GM18861 (cell line): ENCODE results near the gene KLHL21.
"Not testable (repeated sequence)": the region's sequence is repeated elsewhere in the genome, so short reads cannot be mapped to it uniquely, and the experiment has no call there.

Experiments used
- ATAC-seq: cut with Tn5 transposase; IDR thresholded peaks from one replicate; pipeline ENCODE4 v1.9.1; 2021; ENCODE audit not compliant: unreplicated experiment

KLHL21 gene, protein sequence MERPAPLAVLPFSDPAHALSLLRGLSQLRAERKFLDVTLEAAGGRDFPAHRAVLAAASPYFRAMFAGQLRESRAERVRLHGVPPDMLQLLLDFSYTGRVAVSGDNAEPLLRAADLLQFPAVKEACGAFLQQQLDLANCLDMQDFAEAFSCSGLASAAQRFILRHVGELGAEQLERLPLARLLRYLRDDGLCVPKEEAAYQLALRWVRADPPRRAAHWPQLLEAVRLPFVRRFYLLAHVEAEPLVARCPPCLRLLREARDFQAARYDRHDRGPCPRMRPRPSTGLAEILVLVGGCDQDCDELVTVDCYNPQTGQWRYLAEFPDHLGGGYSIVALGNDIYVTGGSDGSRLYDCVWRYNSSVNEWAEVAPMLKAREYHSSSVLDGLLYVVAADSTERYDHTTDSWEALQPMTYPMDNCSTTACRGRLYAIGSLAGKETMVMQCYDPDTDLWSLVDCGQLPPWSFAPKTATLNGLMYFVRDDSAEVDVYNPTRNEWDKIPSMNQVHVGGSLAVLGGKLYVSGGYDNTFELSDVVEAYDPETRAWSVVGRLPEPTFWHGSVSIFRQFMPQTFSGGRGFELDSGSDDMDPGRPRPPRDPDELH

DNA sequence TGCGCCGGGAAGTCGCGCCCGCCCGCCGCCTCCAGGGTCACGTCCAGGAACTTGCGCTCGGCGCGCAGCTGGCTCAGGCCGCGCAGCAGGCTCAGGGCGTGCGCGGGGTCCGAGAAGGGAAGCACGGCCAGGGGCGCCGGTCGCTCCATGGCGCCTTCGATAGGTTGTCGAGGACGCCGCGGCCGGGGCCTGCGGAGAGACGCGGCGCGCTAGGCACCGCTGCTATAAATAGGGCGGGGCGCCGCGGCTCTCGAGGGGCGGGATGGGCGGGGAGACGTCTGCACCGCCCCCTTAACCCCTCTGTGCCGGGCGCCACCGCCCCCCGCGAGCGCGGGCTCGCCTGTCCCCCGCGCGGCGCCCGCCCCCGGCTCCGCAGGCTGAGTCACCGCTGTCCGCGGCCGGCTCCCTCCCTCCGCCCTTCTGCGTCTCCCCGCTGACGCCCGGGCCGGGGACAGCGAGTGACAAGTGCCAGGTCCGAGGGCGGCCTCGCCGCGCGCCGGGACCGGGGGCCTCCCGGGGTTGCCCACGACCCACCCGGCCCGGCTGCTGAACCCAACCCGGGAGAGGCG, at the start of gene KLHL21:
KLHL21 (minus strand) TSS at position 201 of the 569 bp plus-strand sequence; CDS start at position 149, 52 bp downstream.
- ATAC-seq = peak; percentile 39

DNA sequence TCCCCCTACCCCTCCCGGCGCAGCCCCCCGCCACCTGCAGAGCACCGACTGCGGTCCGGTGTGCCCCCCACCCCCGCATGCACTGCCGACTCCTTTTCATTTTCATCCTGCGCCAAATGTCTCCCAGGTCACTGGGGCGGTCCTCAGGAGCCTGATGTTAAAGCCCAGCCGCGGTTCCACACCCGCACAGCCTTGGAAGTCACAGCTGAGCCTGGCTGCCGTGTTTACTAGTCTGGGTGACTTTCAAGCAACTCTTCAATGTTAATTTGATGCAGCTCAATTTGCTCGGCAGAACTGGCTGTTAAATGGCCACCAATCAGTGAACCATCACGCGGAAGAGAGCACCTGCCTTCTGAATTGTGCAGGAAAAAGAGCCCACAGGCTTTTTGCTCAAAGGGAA, 49.2 kb upstream of the KLHL21 start:
- ATAC-seq = no peak

DNA sequence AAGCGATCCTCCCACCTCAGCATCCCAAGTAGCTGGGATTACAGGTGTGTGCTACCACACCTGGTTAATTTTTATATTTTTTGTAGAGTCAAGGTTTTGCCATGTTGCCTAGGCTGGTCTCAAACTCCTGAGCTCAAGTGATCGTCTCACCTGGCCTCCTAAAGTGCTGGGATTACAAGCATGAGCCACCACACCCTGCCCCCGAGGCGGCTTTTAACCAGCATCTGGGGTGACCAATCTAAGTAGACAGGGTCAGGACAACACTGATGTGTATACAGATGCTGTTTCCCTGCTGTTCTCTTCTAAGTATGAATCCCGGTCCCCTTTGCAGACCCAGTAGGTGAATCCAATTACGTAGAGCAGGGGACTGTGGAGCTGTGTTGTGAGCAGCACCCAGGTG, 45.9 kb upstream of the KLHL21 start:
- ATAC-seq = no peak

DNA sequence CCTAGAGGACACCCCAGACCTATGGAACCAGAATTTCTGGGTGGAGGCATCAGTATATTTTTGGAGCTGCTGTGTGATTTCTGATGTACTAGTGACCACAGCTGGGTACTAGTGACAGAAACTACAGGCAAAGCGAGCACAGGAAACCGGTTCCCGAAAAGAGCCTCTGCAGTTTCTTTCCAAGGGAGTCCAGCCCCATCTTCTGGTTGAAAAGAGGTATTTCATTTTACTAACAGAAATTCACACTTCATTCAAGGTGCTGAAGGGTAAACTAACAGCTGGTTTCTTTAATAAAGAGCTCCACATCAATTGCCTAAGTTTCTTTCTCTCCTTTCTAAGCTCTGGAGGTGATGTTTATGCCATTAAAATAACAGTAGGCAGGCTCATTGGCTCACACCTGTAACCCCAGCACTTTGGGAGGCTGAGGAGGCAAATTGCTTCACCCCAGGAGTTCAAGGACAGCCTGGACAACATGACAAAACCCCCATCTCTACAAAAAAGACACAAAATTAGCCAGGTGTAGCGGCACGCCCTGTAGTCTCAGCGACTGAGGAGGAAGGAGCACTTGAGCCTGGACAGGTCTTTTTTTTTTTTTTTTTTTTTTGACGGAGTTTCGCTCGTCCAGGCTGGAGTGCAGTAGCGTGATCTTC, 44.0 kb upstream of the KLHL21 start:
- ATAC-seq = no peak

DNA sequence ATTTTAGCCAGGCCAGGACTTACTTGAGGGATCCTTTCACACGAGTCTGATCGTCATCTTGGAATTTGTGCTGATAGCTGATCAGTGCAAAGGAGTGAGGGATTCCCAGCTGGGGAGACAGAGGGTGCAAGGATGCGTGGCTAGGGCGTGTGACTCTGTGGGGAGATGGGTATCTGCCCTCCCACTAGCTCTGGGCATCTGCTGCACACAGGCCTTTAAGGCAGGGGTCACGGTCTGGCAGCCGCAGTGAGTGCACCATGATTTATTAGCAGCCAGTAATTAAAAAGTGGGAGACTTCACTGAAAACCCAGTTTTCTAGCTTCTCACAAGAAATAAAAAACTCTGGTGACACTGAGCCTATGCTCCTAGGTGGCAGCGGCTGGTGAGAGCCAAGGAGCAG, 42.3 kb upstream of the KLHL21 start:
- ATAC-seq = no peak

DNA sequence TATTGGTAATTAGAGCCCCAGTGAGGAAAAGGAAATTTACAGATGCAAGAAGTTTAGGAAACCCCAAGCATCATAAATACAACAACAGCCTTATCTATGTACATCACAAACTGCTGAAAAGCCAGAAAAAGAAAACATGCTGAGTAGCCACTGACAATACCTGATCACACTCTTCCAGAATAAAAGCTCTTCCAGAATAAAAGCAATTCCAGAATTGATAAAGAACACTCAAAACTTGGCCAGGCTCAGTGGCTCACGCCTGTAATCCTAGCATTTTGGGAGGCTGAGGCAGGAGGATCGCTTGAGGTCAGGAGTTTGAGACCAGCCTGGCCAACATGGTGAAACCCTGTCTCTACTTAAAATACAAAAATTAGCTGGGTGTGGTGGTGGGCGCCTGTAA, 38.2 kb upstream of the KLHL21 start:
- ATAC-seq = not testable (repeated sequence)

DNA sequence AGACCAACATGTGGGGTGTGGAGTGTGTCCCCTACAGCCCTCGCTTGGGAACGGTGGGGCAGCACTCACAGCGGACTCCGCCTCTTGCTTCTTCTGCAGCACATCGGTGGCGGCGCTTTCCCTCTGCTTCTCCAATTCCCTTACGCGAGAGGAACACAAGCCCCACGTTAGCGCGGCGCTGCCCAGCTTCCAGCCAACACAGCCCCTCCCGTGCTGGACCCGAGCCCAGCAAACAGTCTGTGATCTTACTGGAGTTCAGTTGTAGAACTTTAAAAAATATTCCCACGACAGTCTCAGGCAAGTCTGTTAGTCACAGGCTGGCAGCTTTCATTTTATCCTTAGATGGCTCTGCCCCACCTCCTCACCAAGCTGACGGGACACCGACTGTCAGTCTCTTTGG, 35.6 kb upstream of the KLHL21 start:
- no peak for ATAC-seq

DNA sequence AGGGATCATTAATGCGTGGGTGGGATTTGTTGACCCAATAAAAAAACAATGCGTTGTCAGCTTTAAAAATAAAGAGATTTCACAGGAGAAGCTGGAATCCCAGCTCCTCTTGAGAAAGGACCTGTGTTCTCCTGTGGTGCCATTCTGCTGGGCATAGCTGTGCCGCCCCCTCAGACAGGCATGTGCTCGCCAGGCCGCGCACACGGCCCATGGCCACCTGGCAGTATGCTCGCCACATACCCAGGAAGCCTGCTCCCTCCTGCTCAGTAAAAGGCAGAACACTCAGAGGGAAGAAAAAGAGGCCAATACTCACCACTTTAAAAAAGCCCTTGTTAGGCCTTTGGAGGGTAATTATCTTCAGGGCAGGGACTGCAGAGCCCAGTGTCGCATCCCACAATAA, 35.1 kb upstream of the KLHL21 start:
- no peak for ATAC-seq

DNA sequence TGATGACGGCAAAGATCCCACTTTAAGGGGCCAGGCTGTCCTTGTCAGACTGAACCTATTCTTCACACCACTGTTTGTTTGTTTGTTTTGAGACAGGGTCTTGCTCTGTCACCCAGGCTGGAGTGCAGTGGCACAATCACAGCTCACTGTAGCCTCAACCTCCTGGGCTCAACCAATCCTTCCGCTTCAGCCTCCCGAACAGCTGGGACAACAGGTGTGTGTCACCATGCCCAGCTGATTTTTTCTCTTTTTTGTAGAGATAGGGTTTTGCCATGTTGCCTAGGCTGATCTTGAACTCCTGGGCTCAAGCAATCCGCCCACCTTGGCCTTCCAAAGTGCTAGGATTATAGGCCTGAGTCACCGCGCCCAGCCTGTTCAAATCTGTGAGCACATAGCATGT, 34.1 kb upstream of the KLHL21 start:
- ATAC-seq = not testable (repeated sequence)

DNA sequence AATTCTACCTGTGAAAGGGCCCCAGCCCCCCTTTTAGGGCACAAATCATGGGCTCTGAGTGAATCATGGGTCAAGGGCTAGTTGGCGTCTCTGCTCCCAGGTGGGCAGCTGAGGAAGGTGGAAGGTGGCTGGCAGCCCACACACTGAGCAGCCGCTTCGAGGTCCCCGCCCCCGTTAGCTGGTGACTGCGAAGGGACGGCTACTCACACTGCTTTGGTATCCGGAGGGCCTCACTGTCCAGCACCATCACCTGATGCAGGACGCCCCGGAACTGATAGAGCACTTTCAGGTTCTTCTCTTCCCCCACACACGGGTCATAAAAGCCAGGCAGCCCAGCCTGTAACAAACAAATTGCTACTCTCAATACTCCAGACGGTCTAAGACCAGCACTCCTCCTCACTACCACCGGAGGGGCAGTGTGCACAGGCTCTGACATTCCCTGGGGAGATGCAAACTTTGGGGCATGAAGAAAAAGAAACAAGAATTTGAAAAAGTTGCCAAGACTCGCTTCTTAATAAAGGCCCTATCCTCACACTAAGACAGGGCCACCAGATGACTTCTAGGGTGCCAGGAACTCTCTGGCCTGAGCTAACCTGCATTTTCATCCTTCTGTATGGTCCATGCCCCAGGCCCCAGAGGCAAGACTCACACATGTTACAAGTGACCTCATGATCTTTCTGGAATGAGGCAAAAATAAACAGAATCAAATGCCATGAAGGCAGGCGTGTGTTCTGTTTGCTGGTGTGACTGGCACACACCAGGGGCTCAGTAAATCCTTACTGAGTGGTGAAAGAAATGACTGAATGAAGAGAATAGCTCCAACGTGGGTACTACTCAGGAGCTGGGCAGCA, 33.5 kb upstream of the KLHL21 start:
- ATAC-seq = no peak

DNA sequence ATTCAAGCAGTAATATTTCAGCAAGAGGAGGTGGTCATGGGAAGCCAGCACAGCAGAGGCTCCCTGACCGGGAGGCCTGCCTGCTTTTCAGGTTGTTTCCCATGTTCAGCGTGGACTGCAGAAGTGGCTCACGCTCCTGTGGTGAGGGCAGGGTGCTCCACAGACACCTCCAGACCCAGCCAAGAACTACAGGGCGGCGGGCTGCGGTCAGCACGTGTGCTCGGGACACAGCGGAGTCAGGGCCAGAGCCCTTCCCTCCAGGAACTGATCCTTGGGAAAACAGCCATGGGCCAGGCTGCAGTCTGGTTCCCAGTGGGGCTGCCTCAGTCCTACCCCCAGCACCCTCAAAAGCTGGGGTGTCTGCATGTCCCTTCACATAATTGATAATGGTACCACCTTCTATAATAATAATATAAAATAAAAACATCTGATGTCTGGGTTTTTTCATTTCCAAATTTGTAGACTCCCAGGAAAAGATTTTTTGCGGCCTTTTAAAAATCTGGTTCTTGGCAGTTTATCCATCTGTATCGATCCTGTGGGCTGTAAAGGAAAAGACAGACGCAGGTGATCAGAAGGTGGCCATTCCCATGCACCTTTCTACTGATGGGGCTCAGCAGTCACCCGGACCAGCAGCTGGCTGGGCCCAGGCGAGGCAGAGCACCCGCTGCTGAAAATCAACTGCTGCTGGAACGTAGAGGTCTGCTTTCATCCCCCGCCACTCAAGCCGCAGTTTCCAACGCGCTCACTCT, 32.7 kb upstream of the KLHL21 start:
- no peak for ATAC-seq

DNA sequence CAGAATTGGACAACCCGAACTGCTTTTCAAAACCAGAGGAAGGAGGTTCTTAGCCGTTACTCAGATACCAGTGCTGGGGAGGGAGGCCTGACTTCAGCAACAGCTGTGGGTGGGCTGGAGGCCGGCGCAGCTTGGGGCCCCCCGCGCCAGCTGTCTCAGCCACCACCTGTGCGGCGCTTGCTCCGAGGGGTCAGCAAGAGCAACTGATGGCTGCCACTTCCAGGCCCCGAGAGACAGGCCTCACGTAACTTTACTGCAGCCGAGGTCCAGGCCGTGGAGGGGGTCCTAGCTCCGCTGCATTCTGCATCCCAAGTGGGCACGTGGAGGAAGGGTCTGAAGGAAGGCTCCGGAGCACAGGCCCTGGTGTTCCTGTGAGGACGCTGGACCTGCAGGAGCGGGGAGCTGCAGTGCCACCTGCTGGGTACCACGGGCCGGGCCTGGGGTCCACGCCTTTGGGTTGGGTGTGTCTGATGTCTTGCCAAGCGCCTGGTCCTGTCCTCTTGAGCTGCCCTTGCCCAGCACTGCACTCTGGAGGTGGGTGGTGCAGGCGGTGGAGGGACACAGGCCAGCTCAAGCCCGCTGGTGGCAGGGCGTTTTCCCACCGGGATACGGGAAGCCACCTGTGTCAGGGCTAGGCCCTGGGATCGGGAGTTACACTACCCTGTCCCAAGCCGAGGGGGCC, 31.8 kb upstream of the KLHL21 start:
- ATAC-seq = no peak

DNA sequence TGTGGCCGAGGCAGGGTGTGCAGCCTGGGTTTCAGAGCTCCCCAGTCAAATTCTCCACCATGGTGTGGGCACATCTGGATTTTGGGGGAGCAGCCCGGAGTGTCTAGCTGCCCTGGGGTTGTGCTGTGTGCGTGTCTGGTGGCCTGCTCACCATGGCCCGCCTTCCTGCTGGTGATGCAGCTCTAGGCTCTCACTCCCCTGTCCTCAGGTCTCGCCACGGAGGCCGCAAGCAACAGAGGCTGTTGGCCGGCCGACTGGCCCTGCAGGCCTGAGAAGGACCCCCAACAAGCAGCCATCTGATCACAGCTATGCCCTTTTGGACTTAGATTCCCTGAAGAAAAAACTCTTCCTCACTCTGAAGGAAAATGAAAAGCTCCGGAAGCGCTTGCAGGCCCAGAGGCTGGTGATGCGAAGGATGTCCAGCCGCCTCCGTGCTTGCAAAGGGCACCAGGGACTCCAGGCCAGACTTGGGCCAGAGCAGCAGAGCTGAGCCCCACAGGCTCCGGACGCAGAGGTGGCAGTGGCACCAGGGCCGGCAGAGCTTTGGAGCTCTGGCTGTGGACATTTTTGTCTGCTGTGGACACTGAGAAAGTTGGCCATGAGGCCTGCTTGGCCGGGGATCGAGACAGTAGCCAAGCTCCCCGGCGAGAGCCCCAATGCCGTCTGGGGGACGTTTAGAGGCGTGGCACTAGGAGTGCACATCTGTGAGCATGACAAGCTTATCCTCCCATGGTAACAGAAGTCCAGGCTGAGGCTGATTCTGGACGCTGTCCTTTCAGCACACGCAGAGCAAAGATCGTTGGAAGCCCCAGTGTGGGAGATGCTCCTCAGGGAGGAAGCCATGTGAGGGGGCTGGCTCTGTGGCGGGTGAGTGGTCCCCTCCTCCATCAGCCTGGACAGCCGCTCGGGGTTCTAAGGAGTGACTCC, 30.2 kb upstream of the KLHL21 start:
- ATAC-seq = no peak

DNA sequence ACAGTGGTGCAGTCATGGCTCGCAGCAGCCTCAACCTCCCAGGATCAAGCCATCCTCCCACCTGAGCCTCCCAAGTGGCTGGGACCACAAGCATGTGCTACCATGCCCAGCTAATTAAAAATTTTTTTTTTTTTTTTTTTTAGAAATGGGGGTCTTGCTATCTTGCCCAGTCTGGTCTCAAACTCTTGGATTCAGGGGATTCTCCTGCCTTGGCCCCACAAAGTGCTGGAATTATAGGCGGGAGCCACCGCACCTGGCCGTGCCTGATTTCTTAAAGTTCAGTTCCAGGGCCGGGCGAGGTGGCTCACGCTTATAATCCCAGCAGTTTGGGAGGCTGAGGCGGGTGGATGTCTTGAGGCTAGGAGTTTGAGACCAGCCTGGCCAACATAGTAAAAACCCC, 28.4 kb upstream of the KLHL21 start:
- ATAC-seq = no peak

DNA sequence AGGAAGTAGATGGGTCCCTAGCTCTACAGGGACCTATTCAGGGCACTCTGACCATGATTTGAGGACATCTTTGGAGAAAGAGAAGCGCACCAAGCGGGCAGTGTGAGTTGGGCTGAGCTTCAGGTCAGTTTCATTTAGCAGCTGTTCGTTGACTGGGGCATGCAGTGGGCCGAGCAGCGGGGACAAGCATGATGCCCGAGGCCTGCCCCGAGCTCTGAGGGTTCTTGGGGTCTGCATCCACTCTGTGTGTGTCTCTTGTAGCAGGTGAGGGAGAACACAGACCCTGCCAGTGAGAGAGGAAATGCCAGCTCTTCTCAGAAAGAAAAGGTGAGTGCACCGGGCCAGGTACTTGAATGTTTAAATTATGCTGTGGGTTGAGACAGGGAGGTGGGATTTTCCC, 27.4 kb upstream of the KLHL21 start:
- no peak for ATAC-seq

DNA sequence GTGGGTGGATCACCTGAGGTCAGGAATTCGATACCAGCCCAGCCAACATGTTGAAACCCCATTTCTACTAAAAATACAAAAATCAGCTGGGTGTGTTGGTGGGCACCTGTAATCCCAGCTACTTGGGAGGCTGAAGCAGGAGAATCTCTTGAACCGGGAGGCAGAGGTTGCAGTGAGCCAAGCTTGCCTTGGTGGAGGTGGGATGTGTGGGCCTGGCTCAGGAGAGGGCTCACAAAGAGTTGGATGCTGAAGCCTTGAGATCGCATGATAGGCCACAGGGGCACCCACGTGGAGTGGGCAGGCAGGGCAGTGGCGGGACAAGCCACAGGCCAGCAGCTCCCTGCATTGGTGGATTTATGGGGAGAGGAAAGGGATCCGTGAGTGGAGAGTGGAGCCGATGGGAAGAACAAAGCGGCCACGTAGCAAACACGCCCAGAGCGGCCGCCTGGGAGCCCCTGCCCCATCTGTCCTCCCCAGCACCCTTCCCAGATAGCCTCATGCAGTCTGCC, 26.4 kb upstream of the KLHL21 start:
- ATAC-seq = no peak

DNA sequence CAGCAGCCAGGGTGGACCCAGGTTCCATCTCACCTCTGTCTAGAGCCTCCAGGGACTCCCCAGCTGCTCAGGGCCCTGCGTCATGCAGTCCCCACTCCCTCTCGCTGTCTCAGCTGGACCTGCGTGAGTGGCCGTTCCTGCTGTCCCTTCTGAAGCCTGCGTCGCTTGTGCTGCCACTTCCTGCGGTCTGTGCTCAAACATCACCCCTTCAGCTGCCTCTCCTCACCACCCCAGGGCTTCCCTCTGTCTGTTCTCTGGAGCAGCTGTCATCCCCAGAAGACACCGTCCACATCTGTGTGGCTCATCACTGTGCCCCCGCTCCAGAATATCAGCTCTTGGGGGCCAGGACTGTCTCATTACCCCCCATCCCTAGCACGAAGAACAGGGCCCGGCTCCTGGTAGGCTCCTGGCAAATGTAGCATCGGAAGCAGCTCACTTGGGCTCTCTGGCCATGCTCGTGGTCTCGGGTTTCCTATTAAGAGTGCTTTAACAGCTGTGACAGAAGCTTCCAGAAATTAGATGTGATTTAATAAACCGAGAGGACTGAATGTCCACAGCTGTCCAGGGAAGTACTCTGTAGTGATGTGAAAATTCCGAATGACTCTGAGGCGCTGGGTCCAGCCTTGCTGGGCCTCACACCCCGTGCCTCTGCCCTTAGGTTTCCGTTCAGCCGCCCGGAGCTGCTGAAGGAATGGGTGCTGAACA, 25.3 kb upstream of the KLHL21 start:
- no peak for ATAC-seq

DNA sequence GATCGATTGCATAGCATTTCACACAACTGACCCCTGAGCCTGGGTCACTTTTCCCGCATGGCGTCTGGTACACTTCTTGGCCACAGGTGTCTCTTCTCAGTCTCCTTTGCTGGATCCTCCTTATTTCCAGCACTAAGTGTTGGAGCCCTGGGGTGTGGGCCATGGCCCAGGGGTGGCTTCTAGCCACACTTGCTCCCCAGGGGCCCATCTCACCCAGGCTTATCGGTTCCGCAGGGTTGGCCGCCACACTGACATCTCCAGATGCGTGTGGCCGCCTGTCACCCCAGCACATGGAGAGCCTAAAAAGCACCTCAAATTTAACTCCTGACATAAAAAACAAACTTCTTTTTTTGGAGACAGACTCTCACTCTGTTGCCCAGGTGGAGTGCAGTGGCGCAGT, 24.4 kb upstream of the KLHL21 start:
- ATAC-seq = no peak
